Ramos (cell line): Measurements from ENCODE around the gene TYW1.
"Not testable (repeated sequence)": the region's sequence is repeated elsewhere in the genome, so short reads cannot be mapped to it uniquely, and the experiment has no call there.

ENCODE experiments used
- in situ Hi-C: fragments of 300-500 bp; cut with MboI; formaldehyde crosslinking; loops from one replicate; pipeline ENCODE4 v1.14.3; 2022; ENCODE audit warnings: low sequenced_read_pairs; ENCODE audit not compliant: unreplicated experiment

The TYW1 gene

DNA sequence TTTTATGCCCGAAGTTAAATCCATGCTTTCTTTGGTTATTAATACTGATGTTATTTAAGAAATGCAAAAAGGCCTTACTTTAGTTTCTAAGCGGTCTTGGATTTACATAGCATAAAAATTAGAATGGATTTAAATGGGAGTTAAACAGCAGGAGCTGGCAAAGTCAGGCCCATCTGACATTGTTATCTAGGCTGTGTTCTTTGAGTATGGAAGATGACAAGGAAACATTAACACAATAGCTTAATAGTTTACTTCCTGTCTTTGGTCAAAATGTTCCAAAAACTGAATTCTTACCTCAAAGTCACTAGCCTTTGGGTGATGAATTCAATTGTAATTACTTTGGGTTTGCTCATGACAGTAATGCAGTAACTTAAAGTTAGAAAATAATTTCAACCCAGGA, 123.9 kb downstream of the TYW1 start:
- in situ Hi-C loops: not testable (repeated sequence)

DNA sequence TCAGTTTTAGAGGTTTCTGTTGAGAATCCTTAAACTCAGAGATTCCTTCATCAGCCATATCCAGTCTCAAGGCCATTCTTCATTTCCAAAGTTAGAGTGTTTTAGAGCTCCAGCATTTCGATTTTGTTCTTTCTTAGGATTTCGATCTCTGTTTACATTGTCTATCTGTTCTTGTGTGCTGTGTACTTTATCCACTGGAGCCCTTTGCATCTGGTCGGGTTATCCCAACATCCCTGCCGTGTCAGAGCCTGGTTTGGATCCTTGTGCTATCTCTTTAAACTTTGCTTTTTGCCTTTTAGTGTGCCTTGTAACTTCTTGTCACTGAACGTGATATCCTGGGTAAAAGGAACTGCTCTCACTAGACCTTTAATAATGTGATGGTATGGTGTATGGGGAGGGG, 131.6 kb downstream of the TYW1 start:
- in situ Hi-C loops: not testable (repeated sequence)

DNA sequence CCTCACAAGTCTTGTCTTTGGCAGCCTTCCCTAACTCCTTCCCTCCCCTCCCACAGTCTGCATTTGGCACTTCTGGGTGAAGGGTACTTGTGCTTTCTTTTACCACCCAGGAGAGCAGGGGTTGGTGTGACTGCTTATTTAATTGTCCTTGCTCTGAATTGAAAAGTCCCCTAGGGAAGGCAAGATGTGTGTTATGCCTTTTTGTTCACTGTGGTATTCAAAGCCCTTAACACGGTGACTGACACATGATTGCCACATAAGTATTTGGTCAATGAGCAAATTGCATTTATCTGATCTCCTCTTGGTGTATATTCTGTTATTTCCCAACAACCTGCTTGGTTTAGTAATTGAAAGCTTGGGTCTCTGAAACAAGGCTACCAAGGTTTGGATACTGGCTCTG, 134.1 kb downstream of the TYW1 start:
- in situ Hi-C loops: not testable (repeated sequence)

DNA sequence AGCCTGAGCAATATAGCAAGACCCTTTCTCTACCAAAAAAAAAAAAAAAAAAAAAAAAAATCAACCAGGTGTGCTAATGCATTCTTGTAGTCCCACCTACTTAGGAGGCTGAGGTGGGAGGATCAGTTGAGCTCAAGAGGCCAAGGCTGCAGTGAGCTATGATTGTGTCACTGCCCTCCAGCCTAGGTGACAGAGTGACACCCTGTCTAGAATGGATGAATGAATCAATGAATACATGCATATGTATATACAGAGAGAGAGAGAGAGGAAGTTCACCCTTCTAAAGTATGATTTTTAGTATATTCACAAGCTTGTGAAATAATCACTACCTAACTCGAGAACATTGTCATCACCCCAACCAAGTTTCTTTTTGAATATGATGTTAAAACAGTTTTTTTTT, 138.3 kb downstream of the TYW1 start:
- in situ Hi-C loops: not testable (repeated sequence)

DNA sequence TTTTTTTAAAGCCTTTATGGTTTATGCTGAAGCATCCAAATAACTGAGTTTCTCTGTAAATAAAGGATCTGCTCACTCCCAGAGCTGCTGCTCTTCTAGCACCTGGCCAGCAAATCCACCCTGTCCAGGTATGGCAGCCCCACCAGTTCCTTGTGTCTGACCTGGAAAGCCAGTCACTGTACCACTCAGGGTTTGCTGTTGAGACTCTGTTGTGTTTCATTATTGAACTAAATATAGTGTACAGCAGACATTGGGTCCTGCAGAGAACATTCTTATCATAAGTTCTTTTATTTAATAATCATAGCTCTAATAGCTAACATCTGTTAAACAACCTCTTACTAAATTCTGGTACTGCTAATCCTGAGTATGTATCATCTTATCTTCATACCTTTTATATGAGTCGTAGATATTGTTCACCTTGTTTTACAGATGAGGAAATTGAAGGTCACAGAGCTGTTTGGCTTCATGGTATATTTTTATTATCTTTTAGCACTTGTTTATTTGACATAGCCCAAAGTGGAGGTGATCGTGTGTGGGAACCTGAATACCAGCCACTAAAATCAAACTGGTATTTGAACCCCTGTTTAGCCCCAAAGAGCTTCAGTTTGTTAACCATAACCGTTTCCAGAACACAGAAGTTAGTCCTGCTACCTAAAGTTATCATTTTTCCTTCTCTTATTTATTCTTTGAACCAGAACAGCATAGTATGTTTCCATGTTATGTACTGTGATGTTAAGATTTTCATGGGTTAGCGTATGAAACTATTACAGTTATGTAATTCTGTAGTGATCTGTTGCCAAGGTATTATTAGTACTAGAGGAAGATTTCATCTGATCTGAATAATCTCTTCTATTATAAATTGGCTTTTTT, 139.2 kb downstream of the TYW1 start:
- in situ Hi-C loops: not testable (repeated sequence)

DNA sequence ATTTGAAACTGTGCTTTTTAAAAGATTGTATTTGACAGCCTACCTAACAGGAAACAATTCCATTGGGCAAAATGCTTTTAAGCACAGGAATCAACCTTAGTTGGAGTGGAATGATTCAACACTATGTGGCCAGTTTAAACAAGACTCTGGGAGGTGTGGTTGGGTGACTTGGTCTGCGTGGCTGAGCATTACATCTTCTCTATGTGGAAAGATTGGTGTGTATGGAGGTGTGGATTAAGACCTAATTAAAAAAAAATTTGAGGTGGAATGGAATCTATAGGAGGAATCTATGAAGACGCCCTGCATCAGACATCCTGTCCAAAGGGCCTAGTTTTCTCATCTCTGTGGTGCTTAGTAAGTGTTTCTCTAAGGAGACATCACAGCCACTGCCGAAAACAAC, 140.9 kb downstream of the TYW1 start:
- in situ Hi-C loops: not testable (repeated sequence)

DNA sequence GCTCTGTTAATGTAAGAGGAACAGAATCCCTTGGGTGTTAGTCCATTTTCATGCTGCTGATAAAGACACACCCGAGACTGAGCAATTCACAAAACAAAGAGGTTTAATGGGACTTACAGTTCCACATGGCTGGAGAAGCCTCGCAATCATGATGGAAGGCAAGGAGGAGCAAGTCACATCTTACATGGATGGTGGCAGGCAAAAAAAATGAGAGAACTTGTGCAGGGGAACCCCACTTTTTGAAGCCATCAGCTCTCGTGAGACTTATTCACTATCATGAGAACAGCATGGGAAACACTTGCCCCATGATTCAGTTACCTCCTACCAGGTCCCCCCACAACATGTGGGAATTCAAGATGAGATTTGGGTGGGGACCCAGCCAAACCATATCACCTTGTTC, 143.2 kb downstream of the TYW1 start:
- in situ Hi-C loops: not testable (repeated sequence)

DNA sequence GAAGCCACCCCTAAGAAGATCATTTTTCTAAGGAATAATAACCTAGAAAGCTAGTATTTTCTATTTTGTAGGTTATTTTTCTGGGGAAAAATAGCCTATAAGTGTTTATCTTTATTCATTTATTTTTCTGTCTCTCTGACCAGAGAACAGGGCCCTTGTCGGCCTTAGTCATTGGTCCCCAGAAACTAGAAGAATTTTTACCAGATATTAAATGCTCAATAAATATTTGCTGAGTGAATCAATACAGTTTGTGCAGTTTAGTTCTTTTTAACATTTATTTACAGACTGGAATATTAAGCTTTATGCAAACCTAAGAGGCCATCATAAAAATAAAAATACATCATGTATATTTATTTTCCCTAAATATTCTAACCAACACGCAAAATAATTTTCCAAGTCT, 144.4 kb downstream of the TYW1 start:
- in situ Hi-C loops: not testable (repeated sequence)

DNA sequence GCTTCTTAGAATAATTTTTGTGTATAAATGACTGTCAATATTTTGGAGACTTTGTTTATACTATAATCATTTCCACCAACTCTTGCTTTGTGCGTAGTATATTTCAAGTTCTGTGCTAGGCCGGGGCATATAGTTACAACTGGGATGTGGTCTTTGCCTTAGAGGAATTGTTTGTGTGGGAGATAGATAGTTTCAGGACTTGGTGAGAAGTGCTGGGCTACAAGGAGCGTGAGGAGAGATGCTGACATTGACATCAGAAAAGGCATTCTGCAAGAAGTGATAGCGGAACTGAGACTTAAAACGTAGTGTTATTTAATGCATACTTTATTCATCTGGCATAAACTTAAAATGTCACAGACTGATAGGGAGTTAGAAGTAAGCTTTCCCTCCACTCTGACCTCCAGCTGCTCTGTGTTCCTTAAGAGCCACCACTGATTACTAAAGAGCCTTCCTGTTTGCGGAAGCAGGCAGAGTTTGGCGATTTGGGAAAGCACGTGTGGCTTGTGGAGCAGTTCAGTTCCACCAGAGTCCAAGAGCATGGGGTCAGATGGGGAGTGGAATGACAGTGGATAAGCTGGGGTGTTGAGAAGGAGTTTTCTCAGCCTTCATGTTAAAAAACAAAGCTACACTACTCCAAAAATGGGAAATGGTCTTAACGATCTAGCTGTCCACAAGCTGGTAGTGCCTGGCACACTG, 146.6 kb downstream of the TYW1 start:
- in situ Hi-C loops: not testable (repeated sequence)

DNA sequence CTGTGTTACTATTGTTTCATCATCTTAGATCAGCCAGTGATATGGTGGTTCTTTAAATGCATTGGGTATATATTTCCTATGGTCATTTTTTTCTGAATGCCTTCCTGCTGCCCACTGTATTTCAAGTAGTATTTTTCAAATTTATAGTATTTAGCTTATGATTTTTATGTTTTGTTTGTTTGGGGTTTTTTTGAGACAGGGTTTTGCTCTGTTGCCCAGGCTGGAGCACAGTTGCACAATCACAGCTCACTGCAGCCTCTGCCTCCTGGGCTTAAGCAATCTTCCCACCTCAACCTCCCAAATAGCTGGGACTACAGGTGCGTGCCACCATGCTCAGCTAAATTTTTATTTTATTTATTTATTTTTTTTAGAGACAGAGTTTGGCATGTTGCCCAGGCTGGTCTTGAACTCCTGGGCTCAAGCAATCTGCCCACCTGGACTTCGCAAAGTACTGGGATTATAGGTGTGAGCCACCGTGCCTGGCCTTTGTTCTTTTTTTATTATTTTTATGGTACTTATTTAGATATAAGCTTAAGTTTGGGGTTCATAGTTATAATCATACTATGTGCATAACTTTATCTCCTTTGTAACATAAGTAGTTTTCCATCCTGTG, 149.1 kb downstream of the TYW1 start:
- in situ Hi-C loops: not testable (repeated sequence)

DNA sequence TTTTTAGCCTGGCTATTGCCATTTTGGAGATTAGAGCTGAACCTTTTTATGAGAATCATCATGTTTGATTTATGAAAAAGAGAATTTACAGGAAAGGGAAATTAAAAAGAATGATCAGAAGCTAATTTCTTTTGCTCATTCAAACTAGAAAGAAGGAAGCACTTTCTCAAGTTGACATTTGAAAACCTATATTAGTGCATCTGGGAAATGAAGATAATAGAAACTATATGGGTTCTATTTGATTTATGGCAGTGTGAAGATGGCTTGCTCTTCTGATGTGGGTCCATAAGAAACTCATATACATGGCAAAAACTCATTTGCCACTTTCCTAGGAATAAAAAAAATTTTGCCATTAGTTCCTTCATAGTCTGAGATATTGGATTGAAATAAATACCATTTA, 152.5 kb downstream of the TYW1 start:
- in situ Hi-C loops: not testable (repeated sequence)

DNA sequence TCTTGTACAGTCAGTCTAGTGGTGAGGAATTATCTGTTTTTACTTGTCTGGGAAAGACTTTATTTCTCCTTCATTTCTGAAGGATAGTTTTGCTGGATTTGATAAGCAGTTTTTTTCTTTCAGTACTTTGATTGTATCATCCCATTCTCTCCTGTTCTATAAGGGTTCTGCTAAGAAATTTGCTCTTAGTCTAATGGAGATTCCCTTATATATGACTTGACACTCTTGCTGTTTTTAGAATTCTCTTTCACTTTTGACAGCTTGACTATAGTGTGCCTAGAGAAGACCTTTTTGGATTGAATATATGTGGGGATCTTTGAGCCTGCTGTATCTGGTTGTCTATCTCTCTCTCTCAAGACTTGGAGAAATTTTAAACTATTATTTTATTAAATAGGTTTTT, 157.7 kb downstream of the TYW1 start:
- in situ Hi-C loops: not testable (repeated sequence)

DNA sequence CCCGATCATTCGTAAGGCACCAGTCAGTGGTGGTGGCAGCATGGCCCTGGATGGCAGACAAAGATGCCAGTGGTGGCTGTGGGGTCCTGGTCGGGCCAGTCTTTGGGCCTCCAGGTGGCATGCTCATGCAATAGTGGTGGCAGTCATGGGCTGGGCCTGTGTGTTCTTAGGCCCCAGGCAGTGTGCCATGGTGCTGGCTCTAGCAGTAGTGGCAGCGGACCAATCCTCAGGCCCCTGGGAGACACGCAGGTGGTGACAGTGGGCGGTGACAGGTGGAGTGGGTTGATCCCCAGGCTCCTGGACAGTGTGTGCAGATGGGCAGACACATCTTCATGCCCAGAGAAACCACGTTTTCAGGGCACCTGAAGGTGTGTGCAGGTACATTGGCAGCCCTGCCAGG, 159.4 kb downstream of the TYW1 start:
- in situ Hi-C loops: not testable (repeated sequence)

DNA sequence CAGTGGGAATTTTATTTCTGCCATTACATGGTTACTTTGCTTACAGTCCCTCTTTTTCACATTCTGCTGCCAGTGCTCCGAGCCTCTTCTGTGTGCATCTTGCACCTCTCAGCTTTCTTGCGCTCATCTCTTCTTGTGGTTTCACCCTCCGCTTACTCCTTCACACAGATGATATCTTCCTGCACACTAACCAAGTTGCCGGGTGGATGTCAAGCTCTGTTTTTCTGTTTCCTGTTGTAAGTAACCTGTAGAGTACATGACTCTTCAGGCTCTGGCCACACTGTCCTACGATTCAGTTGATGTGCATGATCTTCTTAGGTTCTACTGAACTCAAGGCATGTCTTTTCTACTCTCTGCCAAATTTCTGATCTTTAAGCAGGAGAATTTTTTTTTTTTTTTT, 166.7 kb downstream of the TYW1 start:
- in situ Hi-C loops: not testable (repeated sequence)

DNA sequence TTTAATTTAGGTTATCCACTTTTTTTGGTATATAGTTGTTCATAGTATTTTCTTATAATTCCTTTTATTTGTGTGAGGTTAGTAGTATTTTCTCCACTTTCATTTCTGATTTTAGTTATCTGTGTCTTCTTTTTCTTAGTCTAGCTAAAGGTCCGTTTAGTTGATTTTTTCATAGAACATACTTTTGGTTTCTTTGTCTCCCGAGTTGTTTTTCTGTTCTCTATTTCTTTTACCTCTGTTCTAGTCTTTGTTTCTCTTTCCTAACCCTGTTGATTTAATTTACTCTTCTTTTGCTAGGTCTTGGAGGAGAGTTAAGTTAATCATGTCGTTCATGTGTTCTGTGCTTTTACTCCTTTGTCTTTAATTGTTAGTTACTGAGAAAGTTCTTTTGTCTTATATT, 174.5 kb downstream of the TYW1 start:
- in situ Hi-C loops: not testable (repeated sequence)

DNA sequence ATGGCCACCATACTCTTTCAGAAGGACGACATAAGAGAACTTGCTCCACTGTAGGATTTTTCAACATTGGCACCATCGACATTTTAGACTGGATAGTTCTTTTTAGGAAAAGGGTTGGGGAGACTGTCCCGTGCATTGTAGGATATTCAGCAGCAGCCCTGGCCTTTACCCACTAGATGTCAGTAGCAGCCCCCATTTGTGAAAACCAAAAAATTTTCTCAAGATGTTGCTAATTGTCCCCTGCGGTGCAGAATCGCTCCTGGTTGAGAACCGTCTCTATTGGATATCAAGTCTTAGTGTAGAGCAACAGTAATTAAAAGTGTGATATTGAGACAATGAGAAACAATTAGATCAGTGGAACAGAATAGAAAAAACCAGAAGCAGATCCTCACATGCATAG, 180.1 kb downstream of the TYW1 start:
- in situ Hi-C loops: not testable (repeated sequence)

DNA sequence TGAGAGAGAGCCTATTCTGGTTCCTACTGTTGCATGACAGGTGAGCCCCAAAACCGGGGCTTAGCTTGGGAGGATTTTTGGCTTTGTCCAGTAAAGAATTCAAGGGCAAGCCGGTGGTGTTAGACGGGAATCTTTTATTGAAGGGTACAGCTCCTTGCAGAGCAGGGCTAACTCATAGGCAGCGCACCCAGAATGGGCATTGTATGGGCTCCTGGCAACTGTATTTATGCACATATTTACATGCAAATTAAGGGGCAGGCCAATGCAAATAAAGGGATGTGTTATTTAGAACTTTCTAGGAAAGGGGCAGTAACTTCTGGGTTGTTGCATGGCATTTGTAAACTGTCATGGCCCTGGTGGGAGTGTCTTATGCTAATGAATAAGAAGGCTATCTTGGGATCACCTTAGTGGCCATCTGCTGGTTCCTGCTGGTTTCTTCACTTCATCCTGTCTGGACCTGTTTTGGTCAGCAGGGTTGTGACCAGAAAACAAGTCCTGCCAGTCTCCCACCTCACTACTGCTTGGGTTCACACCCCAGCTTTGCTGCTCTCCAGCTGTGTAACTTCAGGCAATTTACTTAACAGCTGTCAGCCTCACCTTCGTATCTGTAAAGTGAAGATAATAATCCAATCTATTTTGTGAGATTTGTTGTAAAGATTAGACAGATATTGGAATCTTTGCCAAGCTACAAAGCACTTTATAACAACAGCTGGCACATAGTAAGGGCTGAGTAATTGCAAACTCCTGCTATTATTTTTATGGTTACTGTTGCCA, 182.5 kb downstream of the TYW1 start:
- in situ Hi-C loops: not testable (repeated sequence)

DNA sequence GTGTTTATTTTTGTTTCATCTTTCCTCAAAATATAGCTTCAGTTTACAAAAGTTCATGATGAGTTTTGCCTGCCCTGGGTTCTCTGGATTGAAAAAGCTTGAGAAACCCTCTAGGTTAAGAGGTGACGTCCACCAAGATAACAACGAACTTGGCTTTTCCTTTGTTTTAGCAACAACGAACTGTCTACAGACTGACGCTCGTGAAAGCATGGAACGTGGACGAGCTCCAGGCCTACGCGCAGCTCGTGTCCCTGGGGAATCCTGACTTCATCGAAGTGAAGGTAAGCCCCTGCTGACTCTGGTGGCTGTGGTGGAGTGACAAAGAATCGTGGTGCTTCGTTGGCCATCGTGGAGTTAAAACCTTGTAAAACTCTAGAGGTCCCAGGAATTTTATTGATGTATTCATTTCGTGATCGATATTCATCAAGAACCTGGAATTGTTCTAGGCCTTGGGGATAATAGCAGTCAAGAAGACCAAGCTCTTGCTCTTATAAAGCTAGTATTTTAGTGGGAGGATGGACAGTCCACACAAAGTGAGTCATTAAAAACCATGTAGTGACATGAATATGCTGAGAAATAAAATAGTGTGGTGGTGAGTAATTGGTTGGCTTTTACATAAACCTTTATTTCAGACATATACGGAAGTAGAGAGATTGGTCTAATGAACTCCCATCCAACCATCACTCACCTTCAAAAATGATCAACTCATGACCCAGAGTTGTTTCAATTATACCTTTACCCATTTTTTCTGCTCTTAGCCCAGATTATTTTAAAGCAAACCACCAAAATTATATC, 186.5 kb downstream of the TYW1 start:
- in situ Hi-C loops: not testable (repeated sequence)

DNA sequence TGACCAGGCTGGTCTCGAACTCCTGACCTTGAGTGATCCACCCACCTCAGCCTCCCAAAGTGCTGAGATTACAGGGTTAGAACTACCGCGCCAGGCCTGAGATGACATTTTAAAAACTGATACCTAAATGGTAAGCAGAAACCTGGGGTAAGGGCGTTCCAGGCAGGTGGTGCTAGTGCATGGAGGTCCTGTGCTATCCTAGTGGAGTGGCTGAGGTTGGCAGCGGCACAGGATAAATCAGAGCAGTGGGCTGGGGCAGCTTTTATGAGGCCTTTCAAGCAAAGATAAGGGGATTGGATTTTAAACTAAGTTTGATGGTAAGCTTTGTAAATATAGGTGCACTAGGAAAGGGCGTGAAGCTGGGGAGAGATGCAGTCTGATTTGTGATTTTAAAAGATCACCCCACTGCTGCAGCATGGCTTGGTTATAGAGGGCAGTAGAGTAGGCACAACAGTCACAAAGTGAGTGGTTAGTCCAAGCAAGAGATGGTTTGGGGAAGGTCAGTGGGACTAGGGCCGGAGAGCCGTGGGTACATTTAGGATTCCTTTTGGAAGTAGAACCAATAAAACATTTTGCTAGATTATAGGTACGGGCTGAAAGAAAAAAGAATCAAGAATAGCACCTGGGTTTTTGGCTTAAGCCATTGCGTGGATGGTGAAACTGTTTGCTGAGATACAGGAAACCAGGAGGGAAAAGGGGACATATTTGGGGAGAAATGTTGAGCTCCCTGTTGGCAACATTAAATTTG, 188.5 kb downstream of the TYW1 start:
- in situ Hi-C loops: not testable (repeated sequence)
